OCI-LY7 (cell line): Measurements from ENCODE around the gene KCNQ1. TPM values are rescaled to one million over a fixed set of nuclear protein-coding genes. Genes with fewer than 3 reads are reported as not detected.

ENCODE experiments used
- BruUV-seq: library from RNA; stranded (reverse); fragments of 400-500 nt; replicated peaks from 2 replicates; lab custom pipeline; 2021; lab: Mats Ljungman, UMichigan
- CTCF ChIA-PET: fragments of 300-600 bp; sonication (Branson Sonifier 250); formaldehyde crosslinking; loops from one replicate; lab custom pipeline; 2022; ENCODE audit warnings: antibody characterized with exemption; ENCODE audit not compliant: unreplicated experiment; lab: Charles Lee
- POLR2A ChIA-PET: fragments of 300-600 bp; sonication (Branson Sonifier 250); formaldehyde crosslinking; loops from one replicate; lab custom pipeline; 2022; ENCODE audit warnings: antibody characterized with exemption; lab: Charles Lee
- DNase-seq: peaks from one replicate; pipeline ENCODE4 v3.0.0-alpha.2; 2015; ENCODE audit warnings: low spot score
- H2AFZ ChIP-seq: fragments of 200-600 bp; sonication (generic), shearing (Covaris generic); 2 replicates; pipeline ENCODE4 v1.6.1; 2014; ENCODE audit warnings: mild to moderate bottlenecking, antibody characterized with exemption, low read length, moderate library complexity
- H3K27ac ChIP-seq: fragments of 200-600 bp; sonication (generic); 2 replicates; pipeline ENCODE4 v1.5.1; 2014; ENCODE audit warnings: mixed run types, low read depth, mild to moderate bottlenecking, moderate library complexity, low read length, inconsistent platforms; ENCODE audit not compliant: poor library complexity, severe bottlenecking
- H3K36me3 ChIP-seq: fragments of 200-600 bp; sonication (generic); 2 replicates; pipeline ENCODE4 v1.6.1; 2014; ENCODE audit warnings: mild to moderate bottlenecking, antibody characterized with exemption, low read length, moderate library complexity, mixed read lengths; ENCODE audit not compliant: insufficient read depth
- H3K4me1 ChIP-seq: fragments of 200-600 bp; sonication (generic); 2 replicates; pipeline ENCODE4 v1.5.1; 2014; ENCODE audit warnings: mild to moderate bottlenecking, low read length; ENCODE audit not compliant: insufficient read depth, poor library complexity, severe bottlenecking
- H3K4me2 ChIP-seq: fragments of 200-600 bp; sonication (generic); 2 replicates; pipeline ENCODE4 v1.6.1; 2014; ENCODE audit warnings: mild to moderate bottlenecking, low read length
- H3K4me3 ChIP-seq: fragments of 200-600 bp; sonication (generic); 2 replicates; pipeline ENCODE4 v1.5.1; 2014; ENCODE audit warnings: mild to moderate bottlenecking, low read depth, low read length; ENCODE audit not compliant: poor library complexity, severe bottlenecking
- H3K79me2 ChIP-seq: fragments of 200-600 bp; sonication (generic); 2 replicates; pipeline ENCODE4 v1.6.1; 2016; ENCODE audit warnings: low read depth, mild to moderate bottlenecking, low read length, moderate library complexity, mixed read lengths; ENCODE audit not compliant: insufficient read depth
- H3K9me2 ChIP-seq: fragments of 200-600 bp; sonication (generic); 2 replicates; pipeline ENCODE4 v1.6.1; 2016; ENCODE audit warnings: mild to moderate bottlenecking, low read length, mixed read lengths; ENCODE audit not compliant: insufficient read depth
- H3K9me3 ChIP-seq: fragments of 200-600 bp; sonication (generic); 2 replicates; pipeline ENCODE4 v1.6.1; 2014; ENCODE audit warnings: mild to moderate bottlenecking, mixed run types, low read length, mixed read lengths
- H4K20me1 ChIP-seq: fragments of 200-600 bp; sonication (generic); 2 replicates; pipeline ENCODE4 v1.6.1; 2014; ENCODE audit warnings: mild to moderate bottlenecking, antibody characterized with exemption, low read length, moderate library complexity, mixed read lengths; ENCODE audit not compliant: insufficient read depth
- CTCF ChIP-seq: fragments of 200-600 bp; sonication (generic); conservative IDR thresholded peaks from 2 replicates; pipeline ENCODE4 v1.5.1; 2014; ENCODE audit warnings: mild to moderate bottlenecking, antibody characterized with exemption, low read length, moderate library complexity, mixed read lengths
- EZH2phosphoT487 ChIP-seq: fragments of 200-600 bp; sonication (generic); IDR thresholded peaks from 2 replicates; pipeline ENCODE4 v1.6.1; 2018; ENCODE audit warnings: low read depth, borderline replicate concordance, mild to moderate bottlenecking, mixed run types, antibody characterized with exemption, low read length, moderate library complexity, mixed read lengths
- intact Hi-C: fragments of 100-400 bp; cut with micrococcal nuclease; formaldehyde crosslinking; loops from one replicate; pipeline ENCODE4 v1.10.0; 2022; ENCODE audit not compliant: unreplicated experiment
- total RNA-seq, 2 experiments: library from RNA; depleted of rRNA in 1 of 2; stranded (reverse); fragments of >200 nt in 1 of 2; shearing (Covaris generic) in 1 of 2; gene quantifications; 2 replicates each; pipeline ENCODE4 v1.2.3, GENCODE V29; 2014 to 2022

The KCNQ1 gene
- total RNA-seq, 2 experiments from 2014 or later = 0.22 to 1.3 TPM

- no peaks in the 10 kb centered on the region for H3K4me1 ChIP-seq
- no peak for TF ChIP-seq EZH2phosphoT487
- TF ChIP-seq CTCF = no peak
- CTCF ChIA-PET = no interaction called here
- peaks cover 30% of the 10 kb centered on the region for H3K9me3 ChIP-seq
- DNase-seq = no peak
- no peak overlapping the region for H3K27ac ChIP-seq
- H2AFZ ChIP-seq = no peak overlapping the region
- H3K4me2 ChIP-seq = no peak overlapping the region
- H3K36me3 ChIP-seq = no peaks in the 10 kb centered on the region
- no peaks in the 10 kb centered on the region for H4K20me1 ChIP-seq
- BruUV-seq = no TSS peak
- intact Hi-C loops = no loop called here
- no peaks in the 10 kb centered on the region for H3K79me2 ChIP-seq
- no peaks in the 10 kb centered on the region for H3K9me2 ChIP-seq
- POLR2A ChIA-PET = no interaction called here
- no peak overlapping the region for H3K4me3 ChIP-seq
These were observed 206.3 kb downstream of the KCNQ1 start for GRCh38 chr11:2651054-2651617.

GRCh38 chr11:2651826-2652271 lies 207.0 kb downstream of the KCNQ1 start:
- BruUV-seq = no TSS peak
- intact Hi-C loops = no loop called here
- ChIA-PET CTCF (no interaction called here), POLR2A (no interaction called here)
- no peaks in the 10 kb centered on the region for H3K79me2 ChIP-seq
- TF ChIP-seq CTCF = no peak
- H3K9me2 ChIP-seq = no peaks in the 10 kb centered on the region
- no peaks in the 10 kb centered on the region for H3K4me1 ChIP-seq
- no peaks in the 10 kb centered on the region for H3K36me3 ChIP-seq
- H3K4me3 ChIP-seq = no peak overlapping the region
- no peak overlapping the region for H3K4me2 ChIP-seq
- no peak overlapping the region for H3K27ac ChIP-seq
- H3K9me3 ChIP-seq = peaks cover 23% of the 10 kb centered on the region
- H2AFZ ChIP-seq = no peak overlapping the region
- H4K20me1 ChIP-seq = no peaks in the 10 kb centered on the region
- DNase-seq = no peak

DNA sequence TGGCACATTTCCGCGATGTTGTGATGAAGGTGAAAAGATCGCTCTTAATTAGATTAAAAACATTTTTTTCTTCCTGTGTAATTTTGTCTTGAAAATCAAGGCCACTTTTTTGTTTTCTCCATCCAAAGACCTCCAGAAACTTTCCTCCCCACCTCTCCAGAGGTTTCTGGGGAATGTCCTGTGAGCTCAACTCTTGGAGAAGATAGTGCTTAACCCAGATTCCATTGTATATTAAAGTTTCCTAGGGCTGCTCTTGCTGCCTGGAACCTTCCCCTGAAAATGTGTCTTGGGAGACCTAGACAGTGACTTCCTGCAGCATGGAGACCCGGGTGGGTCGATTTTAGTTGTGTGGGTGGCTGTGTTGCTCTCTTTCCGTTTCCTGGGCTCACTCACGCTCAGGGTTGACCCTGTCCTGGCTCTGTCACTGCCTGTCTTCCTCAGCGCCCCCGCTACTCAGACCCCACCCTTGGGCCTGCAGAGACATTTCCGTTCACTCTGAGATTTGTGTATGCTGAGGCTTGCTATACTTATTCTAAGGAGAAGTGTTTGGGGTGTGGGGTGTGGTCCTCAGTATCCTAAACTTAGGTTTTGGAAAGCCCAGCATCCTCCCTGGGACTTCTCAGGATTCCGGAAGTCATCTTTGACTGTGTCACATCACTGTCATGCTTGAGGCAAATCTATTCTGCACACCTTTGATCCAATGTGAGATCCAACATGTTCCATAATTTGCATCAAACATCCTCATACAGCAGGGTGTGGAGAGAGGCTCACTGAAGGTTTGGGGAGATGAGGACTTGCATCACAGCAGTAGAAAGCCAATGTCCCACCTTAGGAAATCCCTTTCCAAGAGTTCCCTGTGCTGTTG lies 207.8 kb downstream of the KCNQ1 start:
- no peak for DNase-seq
- Histone ChIP-seq H3K36me3 (no peaks in the 10 kb centered on the region), H4K20me1 (no peaks in the 10 kb centered on the region), H2AFZ (no peak overlapping the region), H3K9me2 (no peaks in the 10 kb centered on the region), H3K9me3 (peaks cover 23% of the 10 kb centered on the region), H3K4me3 (no peak overlapping the region), H3K4me1 (no peaks in the 10 kb centered on the region), H3K27ac (no peak overlapping the region), H3K4me2 (no peak overlapping the region), H3K79me2 (no peaks in the 10 kb centered on the region)
- BruUV-seq = no TSS peak
- ChIA-PET CTCF (no interaction called here), POLR2A (no interaction called here)
- TF ChIP-seq EZH2phosphoT487 (no peak), CTCF (no peak)
- intact Hi-C loops = no loop called here
